ENCODE results near the gene ADARB2.

Gene ADARB2

DNA sequence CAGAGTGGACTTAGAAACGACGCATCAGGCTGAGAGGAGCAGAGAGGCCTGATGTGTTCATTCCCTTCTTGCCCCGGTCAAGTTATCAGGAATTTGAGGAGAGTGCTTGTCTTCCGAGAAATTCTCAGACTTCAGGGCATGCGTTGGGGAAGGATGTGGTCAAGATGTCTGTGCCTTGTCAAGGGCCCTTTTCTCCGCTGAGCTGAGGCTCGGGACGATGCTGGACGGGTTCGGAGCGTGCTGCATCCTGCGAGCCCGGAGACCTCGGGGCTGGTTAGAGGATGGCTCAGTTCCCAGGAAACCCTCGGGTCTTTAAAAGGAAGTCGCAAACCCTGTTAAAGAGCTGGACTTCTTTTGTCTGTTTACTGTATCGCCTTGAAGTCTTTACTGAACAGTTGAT lies 325.4 kb downstream of the ADARB2 start:
- no peak overlapping the region for H3K4me3 ChIP-seq (ENCODE audit: severe bottlenecking)
- no peak for TF ChIP-seq CTCF (IDR thresholded peaks at IDR 0.05; ENCODE audit: poor library complexity, severe bottlenecking)
- no peaks in the 10 kb centered on the region for H3K27me3 ChIP-seq (ENCODE audit: insufficient read depth, poor library complexity, severe bottlenecking)
- DNase-seq (ENCODE audit: low spot score) (no peak), ATAC-seq (ENCODE audit: low read depth) (no peak)
- H3K9me3 ChIP-seq (ENCODE audit: severe bottlenecking), result no peaks in the 10 kb centered on the region
- no peaks in the 10 kb centered on the region for H3K36me3 ChIP-seq (ENCODE audit: low read depth)
- H3K27ac ChIP-seq (ENCODE audit: poor library complexity, severe bottlenecking), result no peak overlapping the region
- H3K4me1 ChIP-seq (ENCODE audit: insufficient read depth, poor library complexity, severe bottlenecking), result no peaks in the 10 kb centered on the region

- Histone ChIP-seq H3K9me3 (ENCODE audit: severe bottlenecking) (no peaks in the 10 kb centered on the region), H3K4me1 (ENCODE audit: insufficient read depth, poor library complexity, severe bottlenecking) (no peaks in the 10 kb centered on the region), H3K36me3 (ENCODE audit: low read depth) (no peaks in the 10 kb centered on the region), H3K27ac (ENCODE audit: poor library complexity, severe bottlenecking) (no peak overlapping the region), H3K4me3 (ENCODE audit: severe bottlenecking) (no peak overlapping the region), H3K27me3 (ENCODE audit: insufficient read depth, poor library complexity, severe bottlenecking) (no peaks in the 10 kb centered on the region)
- DNase-seq (ENCODE audit: low spot score) (no peak), ATAC-seq (ENCODE audit: low read depth) (no peak)
- TF ChIP-seq CTCF (IDR thresholded peaks at IDR 0.05; ENCODE audit: poor library complexity, severe bottlenecking), result no peak
These were observed 325.9 kb downstream of the ADARB2 start for GRCh38 chr10:1411451-1411850.

DNA sequence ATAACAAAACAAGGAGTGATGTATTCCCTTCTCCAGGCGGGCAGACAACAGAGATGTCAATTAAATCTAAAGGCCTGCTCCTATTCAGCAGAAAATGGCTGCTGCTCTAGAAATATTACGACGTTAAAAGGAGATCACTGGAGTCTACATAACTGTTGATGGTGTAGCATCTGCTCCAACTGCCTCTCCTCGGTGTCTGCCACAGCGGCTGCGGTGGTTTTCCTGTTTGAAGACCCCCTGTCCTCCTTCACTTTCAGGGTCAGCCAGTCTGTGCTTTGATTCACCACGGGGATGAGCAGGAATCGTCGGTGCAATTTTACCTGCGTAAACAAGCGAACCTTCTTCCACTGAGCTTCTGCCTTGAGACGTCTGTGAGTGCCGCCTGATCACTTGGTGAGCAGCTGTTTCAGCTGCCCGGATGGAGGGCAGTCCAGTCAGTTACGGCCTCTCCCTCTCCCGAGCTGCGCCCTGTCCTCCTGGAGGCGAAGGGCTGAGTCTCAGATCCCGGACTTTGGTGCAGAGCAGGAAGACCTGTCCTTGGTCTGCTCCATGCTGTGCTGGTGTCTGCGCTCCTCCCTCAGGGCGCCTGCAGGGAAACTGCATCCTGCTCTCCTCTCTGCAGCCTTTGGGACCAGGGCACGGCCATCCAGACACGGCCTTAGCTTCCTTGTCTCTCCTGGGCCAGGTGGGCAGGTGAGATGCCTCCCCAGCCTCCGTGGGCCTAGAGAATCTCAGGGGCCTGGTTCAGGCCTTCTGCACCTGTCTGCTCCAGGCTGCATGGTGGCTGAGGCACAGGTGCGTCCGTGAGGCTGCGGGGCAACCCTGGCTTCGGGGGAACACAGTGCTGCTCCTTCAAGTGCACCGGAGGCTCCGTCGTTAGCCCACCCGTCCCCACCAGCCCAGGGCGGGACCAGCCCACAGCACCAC lies 326.6 kb downstream of the ADARB2 start:
- no peaks in the 10 kb centered on the region for H3K9me3 ChIP-seq (ENCODE audit: severe bottlenecking)
- H3K27ac ChIP-seq (ENCODE audit: poor library complexity, severe bottlenecking), result no peak overlapping the region
- no peaks in the 10 kb centered on the region for H3K4me1 ChIP-seq (ENCODE audit: insufficient read depth, poor library complexity, severe bottlenecking)
- no peak overlapping the region for H3K4me3 ChIP-seq (ENCODE audit: severe bottlenecking)
- ATAC-seq (ENCODE audit: low read depth) (no peak), DNase-seq (ENCODE audit: low spot score) (no peak)
- no peaks in the 10 kb centered on the region for H3K27me3 ChIP-seq (ENCODE audit: insufficient read depth, poor library complexity, severe bottlenecking)
- TF ChIP-seq CTCF (IDR thresholded peaks at IDR 0.05; ENCODE audit: poor library complexity, severe bottlenecking), result no peak
- H3K36me3 ChIP-seq (ENCODE audit: low read depth), result no peaks in the 10 kb centered on the region

- H3K4me3 ChIP-seq (ENCODE audit: severe bottlenecking), result no peak overlapping the region
- TF ChIP-seq CTCF (IDR thresholded peaks at IDR 0.05; ENCODE audit: poor library complexity, severe bottlenecking), result no peak
- ATAC-seq (ENCODE audit: low read depth), result no peak
- no peak overlapping the region for H3K27ac ChIP-seq (ENCODE audit: poor library complexity, severe bottlenecking)
- no peaks in the 10 kb centered on the region for H3K36me3 ChIP-seq (ENCODE audit: low read depth)
- no peak for DNase-seq (ENCODE audit: low spot score)
- H3K9me3 ChIP-seq (ENCODE audit: severe bottlenecking), result no peaks in the 10 kb centered on the region
- no peaks in the 10 kb centered on the region for H3K4me1 ChIP-seq (ENCODE audit: insufficient read depth, poor library complexity, severe bottlenecking)
- no peaks in the 10 kb centered on the region for H3K27me3 ChIP-seq (ENCODE audit: insufficient read depth, poor library complexity, severe bottlenecking)
These were observed 327.3 kb downstream of the ADARB2 start for GRCh38 chr10:1410032-1410431.

- Histone ChIP-seq H3K4me1 (ENCODE audit: insufficient read depth, poor library complexity, severe bottlenecking) (no peaks in the 10 kb centered on the region), H3K27me3 (ENCODE audit: insufficient read depth, poor library complexity, severe bottlenecking) (no peaks in the 10 kb centered on the region), H3K4me3 (ENCODE audit: severe bottlenecking) (no peak overlapping the region), H3K9me3 (ENCODE audit: severe bottlenecking) (no peaks in the 10 kb centered on the region), H3K27ac (ENCODE audit: poor library complexity, severe bottlenecking) (no peak overlapping the region), H3K36me3 (ENCODE audit: low read depth) (no peaks in the 10 kb centered on the region)
- ATAC-seq (ENCODE audit: low read depth) (no peak), DNase-seq (ENCODE audit: low spot score) (no peak)
- no peak for TF ChIP-seq CTCF (IDR thresholded peaks at IDR 0.05; ENCODE audit: poor library complexity, severe bottlenecking)
These were observed 327.9 kb downstream of the ADARB2 start for GRCh38 chr10:1409392-1409791.

Measured in RWPE2 (cell line).